Smooth muscle cell (in vitro differentiated cells): ENCODE data around the gene ULK4. TPM values are rescaled to one million over a fixed set of nuclear protein-coding genes. Genes with fewer than 3 reads are reported as not detected.

Experiments
- DNase-seq: peaks from one replicate; lab custom pipeline; 2025; ENCODE audit not compliant: unreplicated experiment; lab: John Stamatoyannopoulos, UW
- H2AFZ ChIP-seq: fragments of 200-600 bp; sonication (generic); 2 replicates; pipeline ENCODE4 v1.6.0; 2016; ENCODE audit warnings: antibody characterized with exemption, low read depth, mild to moderate bottlenecking
- H3F3A ChIP-seq: fragments of 200-600 bp; sonication (generic); 2 replicates; pipeline ENCODE4 v1.6.0; 2017; ENCODE audit warnings: antibody characterized with exemption, low read depth
- H3K27ac ChIP-seq: fragments of 200-600 bp; sonication (generic); 2 replicates; pipeline ENCODE4 v1.5.1; 2016; ENCODE audit warnings: low read depth, mild to moderate bottlenecking
- H3K27me3 ChIP-seq: fragments of 200-600 bp; sonication (generic); 2 replicates; pipeline ENCODE4 v1.6.1; 2016; ENCODE audit warnings: low read depth, mild to moderate bottlenecking
- H3K36me3 ChIP-seq: fragments of 200-600 bp; sonication (generic); 2 replicates; pipeline ENCODE4 v1.5.1; 2016; ENCODE audit warnings: low read depth
- H3K4me1 ChIP-seq: fragments of 200-600 bp; sonication (generic); 2 replicates; pipeline ENCODE4 v1.5.1; 2016; ENCODE audit warnings: low read depth
- H3K4me2 ChIP-seq: fragments of 200-600 bp; sonication (generic); 2 replicates; pipeline ENCODE4 v1.6.0; 2016; ENCODE audit warnings: mild to moderate bottlenecking
- H3K4me3 ChIP-seq: fragments of 200-600 bp; sonication (generic); 2 replicates; pipeline ENCODE4 v1.5.1; 2016; ENCODE audit warnings: mild to moderate bottlenecking
- H3K79me2 ChIP-seq: fragments of 200-600 bp; sonication (generic); 2 replicates; pipeline ENCODE4 v1.6.0; 2016; ENCODE audit warnings: low read depth, mild to moderate bottlenecking
- H3K9ac ChIP-seq: fragments of 200-600 bp; sonication (generic); 2 replicates; pipeline ENCODE4 v1.6.0; 2016; ENCODE audit warnings: low read depth
- H3K9me3 ChIP-seq: fragments of 200-600 bp; sonication (generic); replicated peaks from 2 replicates; pipeline ENCODE4 v1.5.1; 2016; ENCODE audit warnings: low read depth
- H4K20me1 ChIP-seq: fragments of 200-600 bp; sonication (generic); 2 replicates; pipeline ENCODE4 v1.6.0; 2016; ENCODE audit warnings: low read depth
- CTCF ChIP-seq: fragments of 200-600 bp; sonication (generic); IDR thresholded peaks from 2 replicates; pipeline ENCODE4 v1.5.1; 2017; ENCODE audit warnings: borderline replicate concordance, mild to moderate bottlenecking, antibody characterized with exemption; ENCODE audit not compliant: insufficient read depth, poor library complexity, severe bottlenecking
- WGBS: methylation state at CpG from one replicate; pipeline ENCODE4 v1.1.7; 2016; ENCODE audit warnings: low lambda C conversion rate; 5-methylcytosine and 5-hydroxymethylcytosine counted together
- polyA plus RNA-seq: library from polyadenylated mRNA; unstranded; fragments of >200 nt; fragmentation: Nextera tagmentation; extraction: Ambion mirVana; gene quantifications from 2 replicates; pipeline ENCODE4 v1.2.1, GENCODE V29; 2016
- total RNA-seq: library from RNA; depleted of rRNA; stranded (reverse); fragments of >200 nt; gene quantifications from 2 replicates; pipeline ENCODE4 v1.2.3, GENCODE V29; 2014

ULK4 gene
- total and polyA plus RNA-seq, 2 experiments from 2014 or later, result 4.3 to 14.2 TPM

GRCh38 chr3:41327718-41328117 lies 634.2 kb downstream of the ULK4 start:
- Histone ChIP-seq H3K4me2 (peak overlapping the region; percentile 73), H3F3A (peaks cover 14% of the 10 kb centered on the region), H3K4me3 (no peak overlapping the region), H3K36me3 (no peaks in the 10 kb centered on the region), H3K27ac (peak overlapping the region; percentile 64), H3K9me3 (no peaks in the 10 kb centered on the region), H3K9ac (no peak overlapping the region), H4K20me1 (no peaks in the 10 kb centered on the region), H3K27me3 (no peaks in the 10 kb centered on the region), H2AFZ (no peak overlapping the region), H3K4me1 (peaks cover 26% of the 10 kb centered on the region), H3K79me2 (no peaks in the 10 kb centered on the region)
- 37% methylated on average over 6 of the region's 6 CpGs for WGBS
- no peak for DNase-seq
- no peak for TF ChIP-seq CTCF

GRCh38 chr3:41324156-41324475 lies 637.8 kb downstream of the ULK4 start:
- H3K4me3 ChIP-seq, result no peak overlapping the region
- no peak for TF ChIP-seq CTCF
- H3K9me3 ChIP-seq, result no peaks in the 10 kb centered on the region
- no peak overlapping the region for H2AFZ ChIP-seq
- peaks cover 5% of the 10 kb centered on the region for H3F3A ChIP-seq
- no peaks in the 10 kb centered on the region for H4K20me1 ChIP-seq
- H3K4me2 ChIP-seq, result no peak overlapping the region
- no peaks in the 10 kb centered on the region for H3K27me3 ChIP-seq
- H3K79me2 ChIP-seq, result no peaks in the 10 kb centered on the region
- peaks cover 17% of the 10 kb centered on the region for H3K4me1 ChIP-seq
- H3K36me3 ChIP-seq, result no peaks in the 10 kb centered on the region
- no peak overlapping the region for H3K27ac ChIP-seq
- no peak for DNase-seq
- no peak overlapping the region for H3K9ac ChIP-seq

- no peak overlapping the region for H2AFZ ChIP-seq
- peaks cover 5% of the 10 kb centered on the region for H3F3A ChIP-seq
- no peaks in the 10 kb centered on the region for H4K20me1 ChIP-seq
- H3K27me3 ChIP-seq, result no peaks in the 10 kb centered on the region
- H3K4me2 ChIP-seq, result peak overlapping the region; percentile 62
- H3K9ac ChIP-seq, result no peak overlapping the region
- peaks cover 14% of the 10 kb centered on the region for H3K4me1 ChIP-seq
- no peaks in the 10 kb centered on the region for H3K9me3 ChIP-seq
- TF ChIP-seq CTCF, result no peak
- H3K36me3 ChIP-seq, result no peaks in the 10 kb centered on the region
- DNase-seq, result no peak
- 24% methylated on average over 3 of the region's 3 CpGs for WGBS
- H3K79me2 ChIP-seq, result no peaks in the 10 kb centered on the region
- H3K27ac ChIP-seq, result no peak overlapping the region
- no peak overlapping the region for H3K4me3 ChIP-seq
Observed at GRCh38 chr3:41323467-41324155, 638.3 kb downstream of the ULK4 start.

GRCh38 chr3:41321642-41321980 lies 640.3 kb downstream of the ULK4 start:
- Histone ChIP-seq H2AFZ (no peak overlapping the region), H3K4me2 (no peak overlapping the region), H3K27me3 (no peaks in the 10 kb centered on the region), H3K36me3 (no peaks in the 10 kb centered on the region), H4K20me1 (no peaks in the 10 kb centered on the region), H3K9me3 (no peaks in the 10 kb centered on the region), H3K79me2 (no peaks in the 10 kb centered on the region), H3K4me1 (peaks cover 13% of the 10 kb centered on the region), H3K27ac (no peak overlapping the region), H3K9ac (no peak overlapping the region), H3F3A (no peaks in the 10 kb centered on the region), H3K4me3 (no peak overlapping the region)
- TF ChIP-seq CTCF, result no peak
- 95% methylated on average over 5 of the region's 5 CpGs for WGBS
- no peak for DNase-seq
